Smooth muscle cell (in vitro differentiated cells): ENCODE measurements around the gene DUSP1. TPM values are rescaled to one million over a fixed set of nuclear protein-coding genes. Genes with fewer than 3 reads are reported as not detected.

ENCODE experiments used
- DNase-seq: peaks from one replicate; lab custom pipeline; 2025; ENCODE audit not compliant: unreplicated experiment; lab: John Stamatoyannopoulos, UW
- H2AFZ ChIP-seq: fragments of 200-600 bp; sonication (generic); 2 replicates; pipeline ENCODE4 v1.6.0; 2016; ENCODE audit warnings: antibody characterized with exemption, low read depth, mild to moderate bottlenecking
- H3F3A ChIP-seq: fragments of 200-600 bp; sonication (generic); 2 replicates; pipeline ENCODE4 v1.6.0; 2017; ENCODE audit warnings: antibody characterized with exemption, low read depth
- H3K27ac ChIP-seq: fragments of 200-600 bp; sonication (generic); 2 replicates; pipeline ENCODE4 v1.5.1; 2016; ENCODE audit warnings: low read depth, mild to moderate bottlenecking
- H3K27me3 ChIP-seq: fragments of 200-600 bp; sonication (generic); 2 replicates; pipeline ENCODE4 v1.6.1; 2016; ENCODE audit warnings: low read depth, mild to moderate bottlenecking
- H3K36me3 ChIP-seq: fragments of 200-600 bp; sonication (generic); 2 replicates; pipeline ENCODE4 v1.5.1; 2016; ENCODE audit warnings: low read depth
- H3K4me1 ChIP-seq: fragments of 200-600 bp; sonication (generic); 2 replicates; pipeline ENCODE4 v1.5.1; 2016; ENCODE audit warnings: low read depth
- H3K4me2 ChIP-seq: fragments of 200-600 bp; sonication (generic); 2 replicates; pipeline ENCODE4 v1.6.0; 2016; ENCODE audit warnings: mild to moderate bottlenecking
- H3K4me3 ChIP-seq: fragments of 200-600 bp; sonication (generic); 2 replicates; pipeline ENCODE4 v1.5.1; 2016; ENCODE audit warnings: mild to moderate bottlenecking
- H3K79me2 ChIP-seq: fragments of 200-600 bp; sonication (generic); 2 replicates; pipeline ENCODE4 v1.6.0; 2016; ENCODE audit warnings: low read depth, mild to moderate bottlenecking
- H3K9ac ChIP-seq: fragments of 200-600 bp; sonication (generic); 2 replicates; pipeline ENCODE4 v1.6.0; 2016; ENCODE audit warnings: low read depth
- H3K9me3 ChIP-seq: fragments of 200-600 bp; sonication (generic); replicated peaks from 2 replicates; pipeline ENCODE4 v1.5.1; 2016; ENCODE audit warnings: low read depth
- H4K20me1 ChIP-seq: fragments of 200-600 bp; sonication (generic); 2 replicates; pipeline ENCODE4 v1.6.0; 2016; ENCODE audit warnings: low read depth
- CTCF ChIP-seq: fragments of 200-600 bp; sonication (generic); IDR thresholded peaks from 2 replicates; pipeline ENCODE4 v1.5.1; 2017; ENCODE audit warnings: borderline replicate concordance, mild to moderate bottlenecking, antibody characterized with exemption; ENCODE audit not compliant: insufficient read depth, poor library complexity, severe bottlenecking
- WGBS: methylation state at CpG from one replicate; pipeline ENCODE4 v1.1.7; 2016; ENCODE audit warnings: low lambda C conversion rate; 5-methylcytosine and 5-hydroxymethylcytosine counted together
- polyA plus RNA-seq: library from polyadenylated mRNA; unstranded; fragments of >200 nt; fragmentation: Nextera tagmentation; extraction: Ambion mirVana; gene quantifications from 2 replicates; pipeline ENCODE4 v1.2.1, GENCODE V29; 2016
- total RNA-seq: library from RNA; depleted of rRNA; stranded (reverse); fragments of >200 nt; gene quantifications from 2 replicates; pipeline ENCODE4 v1.2.3, GENCODE V29; 2014

DUSP1 gene
- total and polyA plus RNA-seq, 2 experiments from 2014 or later, result 817 to 995 TPM

- Histone ChIP-seq H3K9me3 (no peaks in the 10 kb centered on the region), H2AFZ (no peak overlapping the region)
- no peak for DNase-seq
Measured at GRCh38 chr5:172725273-172725672, 45.7 kb downstream of the DUSP1 start.

GRCh38 chr5:172724242-172725183 is 46.5 kb downstream of the DUSP1 start:
- no peaks in the 10 kb centered on the region for H3F3A ChIP-seq
- no peaks in the 10 kb centered on the region for H3K79me2 ChIP-seq
- no peak overlapping the region for H3K4me2 ChIP-seq
- peaks cover 4% of the 10 kb centered on the region for H3K27me3 ChIP-seq
- no peaks in the 10 kb centered on the region for H3K36me3 ChIP-seq
- no peak overlapping the region for H3K9ac ChIP-seq
- WGBS, result 86% methylated on average over 22 of the region's 22 CpGs
- no peaks in the 10 kb centered on the region for H3K9me3 ChIP-seq
- no peaks in the 10 kb centered on the region for H3K4me1 ChIP-seq
- no peak overlapping the region for H2AFZ ChIP-seq
- H3K4me3 ChIP-seq, result no peak overlapping the region
- TF ChIP-seq CTCF, result no peak
- no peak overlapping the region for H3K27ac ChIP-seq
- H4K20me1 ChIP-seq, result no peaks in the 10 kb centered on the region
- no peak for DNase-seq

More at GRCh38 chr5:172725273-172725672, 45.7 kb downstream of the DUSP1 start:
- Histone ChIP-seq H3K36me3 (no peaks in the 10 kb centered on the region), H4K20me1 (no peaks in the 10 kb centered on the region), H3K4me1 (no peaks in the 10 kb centered on the region), H3F3A (no peaks in the 10 kb centered on the region), H3K9ac (no peak overlapping the region), H3K27ac (no peak overlapping the region), H3K4me2 (no peak overlapping the region), H3K79me2 (no peaks in the 10 kb centered on the region), H3K4me3 (no peak overlapping the region), H3K27me3 (peaks cover 4% of the 10 kb centered on the region)
- TF ChIP-seq CTCF, result no peak
- WGBS, result 92% methylated on average over 10 of the region's 10 CpGs

- peaks cover 4% of the 10 kb centered on the region for H3K27me3 ChIP-seq
- H3K79me2 ChIP-seq, result no peaks in the 10 kb centered on the region
- no peak overlapping the region for H3K4me3 ChIP-seq
- H3K27ac ChIP-seq, result no peak overlapping the region
- no peak overlapping the region for H2AFZ ChIP-seq
- H3K9ac ChIP-seq, result no peak overlapping the region
- DNase-seq, result no peak
- 92% methylated on average over 2 of the region's 2 CpGs for WGBS
- no peak overlapping the region for H3K4me2 ChIP-seq
- H3K36me3 ChIP-seq, result no peaks in the 10 kb centered on the region
- H4K20me1 ChIP-seq, result no peaks in the 10 kb centered on the region
- no peaks in the 10 kb centered on the region for H3K4me1 ChIP-seq
- H3F3A ChIP-seq, result no peaks in the 10 kb centered on the region
- H3K9me3 ChIP-seq, result no peaks in the 10 kb centered on the region
- no peak for TF ChIP-seq CTCF
Measured at GRCh38 chr5:172723508-172723907, 47.5 kb downstream of the DUSP1 start.
